HG02571 (cell line): ENCODE data around the gene PIK3C2G.

ENCODE experiments used
- ATAC-seq: cut with Tn5 transposase; IDR thresholded peaks from one replicate; pipeline ENCODE4 v1.9.1; 2021; ENCODE audit warnings: mild to moderate bottlenecking, moderate library complexity; ENCODE audit not compliant: unreplicated experiment

Gene PIK3C2G

GRCh38 chr12:18629445-18629844 lies 368.1 kb downstream of the PIK3C2G start:
- ATAC-seq: no peak

GRCh38 chr12:18629916-18630315 lies 368.6 kb downstream of the PIK3C2G start:
- no peak for ATAC-seq

GRCh38 chr12:18631339-18631738 lies 370.0 kb downstream of the PIK3C2G start:
- no peak for ATAC-seq

GRCh38 chr12:18632848-18633247 lies 371.5 kb downstream of the PIK3C2G start:
- ATAC-seq: no peak

GRCh38 chr12:18634382-18634781 lies 373.1 kb downstream of the PIK3C2G start:
- no peak for ATAC-seq

GRCh38 chr12:18640321-18640955 lies 379.1 kb downstream of the PIK3C2G start:
- no peak for ATAC-seq

GRCh38 chr12:18643681-18644080 lies 382.4 kb downstream of the PIK3C2G start:
- no peak for ATAC-seq

- no peak for ATAC-seq
Measured at GRCh38 chr12:18644564-18644963, 383.2 kb downstream of the PIK3C2G start.

GRCh38 chr12:18646286-18646890 lies 385.1 kb downstream of the PIK3C2G start:
- no peak for ATAC-seq

- ATAC-seq: no peak
Measured at GRCh38 chr12:18651525-18651924, 390.2 kb downstream of the PIK3C2G start.

- ATAC-seq: no peak
Measured at GRCh38 chr12:18652596-18652995, 391.3 kb downstream of the PIK3C2G start.

GRCh38 chr12:18653465-18653864 lies 392.1 kb downstream of the PIK3C2G start:
- no peak for ATAC-seq

GRCh38 chr12:18655351-18655750 lies 394.0 kb downstream of the PIK3C2G start:
- no peak for ATAC-seq

- no peak for ATAC-seq
Measured at GRCh38 chr12:18658179-18658578, 396.9 kb downstream of the PIK3C2G start.

- no peak for ATAC-seq
Measured at GRCh38 chr12:18658829-18659228, 397.5 kb downstream of the PIK3C2G start.

GRCh38 chr12:18676141-18676540 lies 414.8 kb downstream of the PIK3C2G start:
- ATAC-seq: no peak

GRCh38 chr12:18676996-18677588 lies 415.8 kb downstream of the PIK3C2G start:
- no peak for ATAC-seq

GRCh38 chr12:18681818-18682217 lies 420.5 kb downstream of the PIK3C2G start:
- ATAC-seq: no peak

GRCh38 chr12:18683327-18684013 lies 422.2 kb downstream of the PIK3C2G start:
- no peak for ATAC-seq

GRCh38 chr12:18684430-18684829 lies 423.1 kb downstream of the PIK3C2G start:
- no peak for ATAC-seq

GRCh38 chr12:18689771-18690170 lies 428.5 kb downstream of the PIK3C2G start:
- no peak for ATAC-seq

- no peak for ATAC-seq
Measured at GRCh38 chr12:18690653-18691052, 429.3 kb downstream of the PIK3C2G start.
